Measurements from ENCODE around the gene KLHL22.
A peak's percentile ranks its signal among the peaks of the same experiment; 100 is the strongest.
"Not testable (repeated sequence)": the region's sequence is repeated elsewhere in the genome, so short reads cannot be mapped to it uniquely, and the experiment has no call there.

KLHL22 gene

GRCh38 chr22:20466659-20467379 is 28.8 kb downstream of the KLHL22 start:
- DNase-seq, result no peak

- DNase-seq, result no peak
Observed at GRCh38 chr22:20465759-20466077, 29.9 kb downstream of the KLHL22 start.

- no peak for DNase-seq
Observed at GRCh38 chr22:20464912-20465758, 30.5 kb downstream of the KLHL22 start.

GRCh38 chr22:20464096-20464614 is 31.4 kb downstream of the KLHL22 start:
- DNase-seq, result no peak

GRCh38 chr22:20463324-20464095 is 32.1 kb downstream of the KLHL22 start:
- no peak for DNase-seq

- no peak for DNase-seq
Observed at GRCh38 chr22:20459862-20460261, 35.7 kb downstream of the KLHL22 start.

- no peak for DNase-seq
Observed at GRCh38 chr22:20459152-20459542, 36.4 kb downstream of the KLHL22 start.

- DNase-seq, result no peak
Observed at GRCh38 chr22:20458530-20459151, 37.0 kb downstream of the KLHL22 start.

- no peak for DNase-seq
Observed at GRCh38 chr22:20457506-20458240, 37.9 kb downstream of the KLHL22 start.

- no peak for DNase-seq
Observed at GRCh38 chr22:20456722-20457076, 38.9 kb downstream of the KLHL22 start.

GRCh38 chr22:20456064-20456721 is 39.4 kb downstream of the KLHL22 start:
- peak; percentile 77 for DNase-seq

GRCh38 chr22:20455709-20456063 is 39.9 kb downstream of the KLHL22 start:
- no peak for DNase-seq

- DNase-seq, result no peak
Observed at GRCh38 chr22:20453222-20453621, 42.4 kb downstream of the KLHL22 start.

- DNase-seq, result no peak
Observed at GRCh38 chr22:20451920-20452319, 43.7 kb downstream of the KLHL22 start.

GRCh38 chr22:20451129-20451778 is 44.3 kb downstream of the KLHL22 start:
- not testable (repeated sequence) for DNase-seq

- DNase-seq, result no peak
Observed at GRCh38 chr22:20450551-20450906, 45.1 kb downstream of the KLHL22 start.

- no peak for DNase-seq
Observed at GRCh38 chr22:20449819-20450550, 45.6 kb downstream of the KLHL22 start.

- no peak for DNase-seq
Observed at GRCh38 chr22:20448630-20449029, 47.0 kb downstream of the KLHL22 start.

- no peak for DNase-seq
Observed at GRCh38 chr22:20446383-20446970, 49.1 kb downstream of the KLHL22 start.

- DNase-seq, result no peak
Observed at GRCh38 chr22:20444325-20444724, 51.3 kb downstream of the KLHL22 start.
